Osteoblast (primary cell): ENCODE measurements around the gene ANXA1. TPM values are rescaled to one million over a fixed set of nuclear protein-coding genes. Genes with fewer than 3 reads are reported as not detected.
A peak's percentile ranks its signal among the peaks of the same experiment; 100 is the strongest.

Experiments
- DNase-seq: peaks from one replicate; pipeline ENCODE4 v3.0.0; 2011; ENCODE audit warnings: low spot score, mixed read lengths; ENCODE audit not compliant: insufficient read length; ENCODE audit errors: missing footprints
- H2AFZ ChIP-seq: 2 replicates; pipeline ENCODE4 v1.6.0; 2011; ENCODE audit warnings: mild to moderate bottlenecking, low read length
- H3K27ac ChIP-seq: 2 replicates; pipeline ENCODE4 v1.5.1; 2011; ENCODE audit warnings: mild to moderate bottlenecking, low read depth, low read length, moderate library complexity
- H3K27me3 ChIP-seq: 2 replicates; pipeline ENCODE4 v1.6.0; 2012; ENCODE audit warnings: mild to moderate bottlenecking, control low read depth, inconsistent platforms, low read length, moderate library complexity; ENCODE audit not compliant: insufficient read depth
- H3K36me3 ChIP-seq: 2 replicates; pipeline ENCODE4 v1.5.1; 2011; ENCODE audit warnings: mild to moderate bottlenecking, low read length, control low read depth, moderate library complexity; ENCODE audit not compliant: insufficient read depth
- H3K4me1 ChIP-seq: 2 replicates; pipeline ENCODE4 v1.5.1; 2011; ENCODE audit warnings: mild to moderate bottlenecking, low read length, control low read depth, moderate library complexity; ENCODE audit not compliant: insufficient read depth
- H3K4me2 ChIP-seq: 2 replicates; pipeline ENCODE4 v1.6.0; 2011; ENCODE audit warnings: mild to moderate bottlenecking, low read length; ENCODE audit not compliant: insufficient read depth
- H3K4me3 ChIP-seq: fragments of 200-600 bp; sonication (generic); 3 replicates; pipeline ENCODE4 v1.5.1; 2012; ENCODE audit warnings: mild to moderate bottlenecking, low read length, inconsistent platforms; ENCODE audit not compliant: insufficient read depth
- H3K79me2 ChIP-seq: 2 replicates; pipeline ENCODE4 v1.6.0; 2012; ENCODE audit warnings: mild to moderate bottlenecking, low read length, control low read depth, inconsistent platforms; ENCODE audit not compliant: insufficient read depth
- H3K9me3 ChIP-seq: 2 replicates; pipeline ENCODE4 v1.5.1; 2011; ENCODE audit warnings: low read depth, low read length, control low read depth
- H4K20me1 ChIP-seq: 2 replicates; pipeline ENCODE4 v1.6.0; 2012; ENCODE audit warnings: mild to moderate bottlenecking, low read length, control low read depth; ENCODE audit not compliant: insufficient read depth
- CTCF ChIP-seq: IDR thresholded peaks from 2 replicates; pipeline ENCODE4 v1.5.1; 2011; ENCODE audit warnings: mild to moderate bottlenecking, low read depth, low read length, moderate library complexity; ENCODE audit errors: extremely low read depth
- total RNA-seq: library from RNA; depleted of rRNA; stranded (reverse); fragments of >200 nt; gene quantifications from 2 replicates; pipeline ENCODE4 v1.2.3, GENCODE V29; 2012

The ANXA1 gene
- total RNA-seq, 1 donor: 816 TPM

DNA sequence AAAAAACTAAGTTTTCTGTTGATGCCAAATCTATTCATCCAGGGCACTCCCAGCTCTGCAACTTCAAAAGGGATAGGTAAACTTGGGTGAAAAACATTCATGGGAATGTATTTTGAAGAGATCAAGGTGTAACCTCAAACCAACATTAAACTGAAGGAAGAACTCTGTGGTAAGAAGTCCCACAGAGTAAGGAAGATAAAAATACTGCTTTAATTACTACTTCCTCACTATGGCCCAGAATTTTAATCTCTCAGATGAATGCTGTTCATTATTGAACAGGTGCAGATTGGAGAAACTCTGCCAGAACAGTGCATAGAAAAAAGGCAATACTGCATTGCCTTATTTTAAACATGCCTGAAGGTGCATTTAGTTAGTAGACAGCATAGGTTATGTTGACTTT is 37.6 kb upstream of the ANXA1 start:
- H3K4me2 ChIP-seq: no peak overlapping the region
- H3K4me1 ChIP-seq: peaks cover 24% of the 10 kb centered on the region
- H3K79me2 ChIP-seq: no peaks in the 10 kb centered on the region
- no peak overlapping the region for H3K4me3 ChIP-seq
- TF ChIP-seq CTCF: no peak
- no peaks in the 10 kb centered on the region for H3K9me3 ChIP-seq
- H4K20me1 ChIP-seq: no peaks in the 10 kb centered on the region
- no peak for DNase-seq
- no peaks in the 10 kb centered on the region for H3K27me3 ChIP-seq
- no peak overlapping the region for H3K27ac ChIP-seq
- no peak overlapping the region for H2AFZ ChIP-seq
- no peaks in the 10 kb centered on the region for H3K36me3 ChIP-seq

GRCh38 chr9:73114958-73115357 is 36.7 kb upstream of the ANXA1 start:
- DNase-seq: no peak

DNA sequence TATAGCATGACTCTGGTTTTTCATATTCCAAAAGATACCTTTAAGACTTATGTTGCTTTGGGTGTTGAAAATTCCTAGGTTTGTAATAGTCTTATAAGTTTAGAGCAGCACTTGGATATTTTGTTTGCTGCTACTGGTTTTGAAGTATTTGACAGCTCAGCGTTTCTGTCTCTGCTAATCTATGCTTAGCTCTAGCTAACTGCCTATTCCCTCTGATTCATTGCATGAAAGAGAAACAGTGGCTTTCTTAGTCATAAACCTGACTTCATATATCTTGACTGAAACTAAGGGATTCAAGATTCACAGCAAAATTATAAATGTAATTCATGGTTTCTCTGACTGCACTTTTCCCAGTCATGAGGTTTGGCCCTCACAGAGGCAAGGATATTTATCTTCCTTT is 35.6 kb upstream of the ANXA1 start:
- no peak overlapping the region for H2AFZ ChIP-seq
- H3K79me2 ChIP-seq: no peaks in the 10 kb centered on the region
- peak overlapping the region; percentile 3 for H3K4me2 ChIP-seq
- no peak overlapping the region for H3K4me3 ChIP-seq
- H4K20me1 ChIP-seq: no peaks in the 10 kb centered on the region
- DNase-seq: peak; percentile 61
- peaks cover 26% of the 10 kb centered on the region for H3K4me1 ChIP-seq
- H3K27me3 ChIP-seq: no peaks in the 10 kb centered on the region
- H3K27ac ChIP-seq: peak overlapping the region; percentile 44
- H3K9me3 ChIP-seq: no peaks in the 10 kb centered on the region
- no peak for TF ChIP-seq CTCF
- no peaks in the 10 kb centered on the region for H3K36me3 ChIP-seq

More at GRCh38 chr9:73114958-73115357, 36.7 kb upstream of the ANXA1 start:
- no peaks in the 10 kb centered on the region for H4K20me1 ChIP-seq
- TF ChIP-seq CTCF: no peak
- no peaks in the 10 kb centered on the region for H3K79me2 ChIP-seq
- H3K36me3 ChIP-seq: no peaks in the 10 kb centered on the region
- H2AFZ ChIP-seq: no peak overlapping the region
- no peaks in the 10 kb centered on the region for H3K27me3 ChIP-seq
- H3K4me1 ChIP-seq: peaks cover 26% of the 10 kb centered on the region
- H3K9me3 ChIP-seq: no peaks in the 10 kb centered on the region
- H3K4me3 ChIP-seq: no peak overlapping the region
- no peak overlapping the region for H3K4me2 ChIP-seq
- H3K27ac ChIP-seq: no peak overlapping the region

DNA sequence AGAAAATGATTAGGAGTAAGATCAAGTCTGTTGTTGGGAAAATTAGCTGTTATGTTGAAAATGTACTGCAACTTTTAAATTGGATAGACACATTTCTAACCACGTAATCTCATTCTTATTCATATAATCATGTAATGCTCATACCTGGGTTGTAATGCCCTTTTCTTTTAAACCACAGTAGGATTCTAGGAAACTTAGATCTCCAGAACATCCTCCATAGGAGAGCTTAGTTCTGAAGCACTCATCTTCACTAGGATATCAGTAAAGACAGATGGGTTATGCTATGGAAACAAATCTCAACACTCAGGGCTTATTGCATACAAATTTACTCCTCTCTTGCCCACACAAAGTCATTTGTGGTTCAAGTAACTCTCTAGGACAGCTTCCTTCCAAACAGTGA is 34.8 kb upstream of the ANXA1 start:
- H3K4me2 ChIP-seq: no peak overlapping the region
- peak overlapping the region; percentile 44 for H3K27ac ChIP-seq

More for the DNA sequence above, 34.8 kb upstream of the ANXA1 start:
- Histone ChIP-seq H2AFZ (no peak overlapping the region), H3K9me3 (no peaks in the 10 kb centered on the region), H3K27me3 (no peaks in the 10 kb centered on the region), H3K79me2 (no peaks in the 10 kb centered on the region), H4K20me1 (no peaks in the 10 kb centered on the region), H3K36me3 (no peaks in the 10 kb centered on the region), H3K4me3 (no peak overlapping the region), H3K4me1 (peaks cover 26% of the 10 kb centered on the region)
- no peak for TF ChIP-seq CTCF
- peak; percentile 4 for DNase-seq
